HG02981 (cell line): ENCODE data around the gene CFAP46.
"Not testable (repeated sequence)": the region's sequence is repeated elsewhere in the genome, so short reads cannot be mapped to it uniquely, and the experiment has no call there.

Experiments used
- ATAC-seq: cut with Tn5 transposase; IDR thresholded peaks from one replicate; pipeline ENCODE4 v1.9.1; 2021; ENCODE audit warnings: mild to moderate bottlenecking, moderate library complexity; ENCODE audit not compliant: unreplicated experiment

CFAP46 gene

GRCh38 chr10:132904814-132905649 lies 37.3 kb downstream of the CFAP46 start:
- no peak for ATAC-seq

GRCh38 chr10:132904181-132904813 lies 38.1 kb downstream of the CFAP46 start:
- ATAC-seq = no peak

GRCh38 chr10:132902656-132903575 lies 39.5 kb downstream of the CFAP46 start:
- ATAC-seq = not testable (repeated sequence)

- no peak for ATAC-seq
These were observed 41.0 kb downstream of the CFAP46 start for GRCh38 chr10:132901351-132901750.

GRCh38 chr10:132900211-132900756 lies 42.1 kb downstream of the CFAP46 start:
- ATAC-seq = no peak

GRCh38 chr10:132899751-132900065 lies 42.7 kb downstream of the CFAP46 start:
- ATAC-seq = no peak

- ATAC-seq = no peak
These were observed 43.2 kb downstream of the CFAP46 start for GRCh38 chr10:132899054-132899750.

- no peak for ATAC-seq
These were observed 43.8 kb downstream of the CFAP46 start for GRCh38 chr10:132898391-132899053.

- ATAC-seq = no peak
These were observed 44.6 kb downstream of the CFAP46 start for GRCh38 chr10:132897516-132898381.

GRCh38 chr10:132893786-132894185 lies 48.6 kb downstream of the CFAP46 start:
- not testable (repeated sequence) for ATAC-seq

GRCh38 chr10:132893090-132893489 lies 49.3 kb downstream of the CFAP46 start:
- ATAC-seq = no peak

GRCh38 chr10:132892004-132892403 lies 50.4 kb downstream of the CFAP46 start:
- ATAC-seq = no peak

GRCh38 chr10:132891368-132891767 lies 51.0 kb downstream of the CFAP46 start:
- ATAC-seq = no peak

GRCh38 chr10:132890301-132890700 lies 52.1 kb downstream of the CFAP46 start:
- ATAC-seq = no peak

- no peak for ATAC-seq
These were observed 52.8 kb downstream of the CFAP46 start for GRCh38 chr10:132889556-132889955.

GRCh38 chr10:132888898-132889490 lies 53.4 kb downstream of the CFAP46 start:
- no peak for ATAC-seq

GRCh38 chr10:132888446-132888845 lies 53.9 kb downstream of the CFAP46 start:
- ATAC-seq = not testable (repeated sequence)

- no peak for ATAC-seq
These were observed 55.9 kb downstream of the CFAP46 start for GRCh38 chr10:132886211-132887099.
